OCI-LY7 (cell line): ENCODE measurements around the gene MLN.

Experiments
- CTCF ChIP-seq: fragments of 200-600 bp; sonication (generic); conservative IDR thresholded peaks from 2 replicates; pipeline ENCODE4 v1.5.1; 2014; ENCODE audit warnings: mild to moderate bottlenecking, antibody characterized with exemption, low read length, moderate library complexity, mixed read lengths
- EZH2phosphoT487 ChIP-seq: fragments of 200-600 bp; sonication (generic); IDR thresholded peaks from 2 replicates; pipeline ENCODE4 v1.6.1; 2018; ENCODE audit warnings: low read depth, borderline replicate concordance, mild to moderate bottlenecking, mixed run types, antibody characterized with exemption, low read length, moderate library complexity, mixed read lengths

GRCh38 chr6:33826537-33826936 is 22.7 kb upstream of the MLN start:
- TF ChIP-seq CTCF (0 out of 2 replicates have a peak, but pooled peaks have one; percentile 18), EZH2phosphoT487 (no peak)
